Prostate gland (tissue), 2 donors: ENCODE measurements around the gene SMAGP.
"Not testable (repeated sequence)": the region's sequence is repeated elsewhere in the genome, so short reads cannot be mapped to it uniquely, and the experiment has no call there.

Experiments
- POLR2A ChIP-seq: fragments of 450-650 bp; IDR thresholded peaks from one replicate; pipeline ENCODE4 v1.6.1; 2016; ENCODE audit warnings: antibody characterized with exemption, mild to moderate bottlenecking
- POLR2AphosphoS5 ChIP-seq: sonication (generic); formaldehyde crosslinking; IDR thresholded peaks from one replicate; pipeline ENCODE4 v1.6.1; 2017; ENCODE audit warnings: antibody characterized with exemption
- TF ChIP-seq, protein P1 (sequence below), 4 experiments: fragments of 200-600 bp in 2 of 4; fragments of 450-650 bp in 2 of 4; sonication (generic) in 2 of 4; IDR thresholded peaks; 1 replicate in 3 of 4; 2 replicates in 1 of 4; pipeline ENCODE4 v1.5.1; 2016 to 2019; ENCODE audit warnings: antibody characterized with exemption in 4 of 4, mild to moderate bottlenecking in 2 of 4, moderate library complexity in 2 of 4

DNA sequence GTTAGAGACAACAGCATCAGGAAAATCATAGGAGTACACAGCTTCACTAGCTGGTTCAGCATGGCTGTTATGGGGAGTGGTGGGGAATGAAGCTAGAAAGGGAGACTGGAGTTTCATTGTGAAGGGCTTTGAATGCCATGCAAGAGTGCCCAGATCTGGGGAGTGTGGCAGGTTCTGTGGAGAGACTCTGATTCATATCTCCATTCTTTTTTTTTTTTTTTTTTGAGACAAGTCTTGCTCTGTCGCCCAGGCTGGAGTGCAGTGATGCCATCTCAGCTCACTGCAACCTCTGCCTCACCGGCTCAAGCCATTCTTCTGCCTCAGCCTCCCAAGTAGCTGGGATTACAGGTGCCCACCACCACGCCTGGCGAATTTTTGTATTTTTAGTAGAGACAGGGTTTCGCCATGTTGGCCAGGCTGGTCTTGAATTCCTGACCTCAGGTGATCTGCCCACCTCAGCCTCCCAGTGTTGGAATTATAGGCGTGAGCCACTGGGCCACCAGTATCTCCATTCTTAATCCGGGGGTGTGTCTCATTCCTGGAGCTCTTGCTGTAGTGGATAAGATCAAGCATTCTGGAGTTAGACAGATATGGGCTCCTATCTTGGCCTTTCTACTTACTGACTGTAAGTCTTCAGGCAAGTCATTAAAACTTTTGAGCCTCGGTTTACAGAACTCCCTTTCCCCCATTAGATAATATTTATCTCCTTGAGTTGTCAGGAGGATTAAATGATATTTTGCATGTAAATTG lies 48.0 kb upstream of the SMAGP start:
- TF ChIP-seq, protein P1, sequence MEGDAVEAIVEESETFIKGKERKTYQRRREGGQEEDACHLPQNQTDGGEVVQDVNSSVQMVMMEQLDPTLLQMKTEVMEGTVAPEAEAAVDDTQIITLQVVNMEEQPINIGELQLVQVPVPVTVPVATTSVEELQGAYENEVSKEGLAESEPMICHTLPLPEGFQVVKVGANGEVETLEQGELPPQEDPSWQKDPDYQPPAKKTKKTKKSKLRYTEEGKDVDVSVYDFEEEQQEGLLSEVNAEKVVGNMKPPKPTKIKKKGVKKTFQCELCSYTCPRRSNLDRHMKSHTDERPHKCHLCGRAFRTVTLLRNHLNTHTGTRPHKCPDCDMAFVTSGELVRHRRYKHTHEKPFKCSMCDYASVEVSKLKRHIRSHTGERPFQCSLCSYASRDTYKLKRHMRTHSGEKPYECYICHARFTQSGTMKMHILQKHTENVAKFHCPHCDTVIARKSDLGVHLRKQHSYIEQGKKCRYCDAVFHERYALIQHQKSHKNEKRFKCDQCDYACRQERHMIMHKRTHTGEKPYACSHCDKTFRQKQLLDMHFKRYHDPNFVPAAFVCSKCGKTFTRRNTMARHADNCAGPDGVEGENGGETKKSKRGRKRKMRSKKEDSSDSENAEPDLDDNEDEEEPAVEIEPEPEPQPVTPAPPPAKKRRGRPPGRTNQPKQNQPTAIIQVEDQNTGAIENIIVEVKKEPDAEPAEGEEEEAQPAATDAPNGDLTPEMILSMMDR (IDR thresholded peaks at IDR 0.05), result not testable (repeated sequence)
- TF ChIP-seq POLR2A, POLR2AphosphoS5: not testable (repeated sequence)
